Keratinocyte (primary cell): ENCODE measurements around the gene PARVA.

Source experiments
- EZH2 ChIP-seq: IDR thresholded peaks from one replicate; pipeline ENCODE4 v1.6.1; 2012; ENCODE audit warnings: inconsistent platforms, mild to moderate bottlenecking, low read length, moderate library complexity
- TF ChIP-seq, protein P1 (sequence below), 3 experiments: IDR thresholded peaks in 1 of 3; conservative IDR thresholded peaks in 1 of 3; optimal IDR thresholded peaks in 1 of 3; 2 replicates in 2 of 3; 3 replicates in 1 of 3; pipeline versions ENCODE3 to v1.5.1; 2011; ENCODE audit warnings: low read length in 3 of 3, mild to moderate bottlenecking in 3 of 3, moderate library complexity in 2 of 3, control low read depth in 1 of 3, inconsistent platforms in 1 of 3; ENCODE audit not compliant: insufficient read depth in 2 of 3; ENCODE audit errors: extremely low read depth in 1 of 3

DNA sequence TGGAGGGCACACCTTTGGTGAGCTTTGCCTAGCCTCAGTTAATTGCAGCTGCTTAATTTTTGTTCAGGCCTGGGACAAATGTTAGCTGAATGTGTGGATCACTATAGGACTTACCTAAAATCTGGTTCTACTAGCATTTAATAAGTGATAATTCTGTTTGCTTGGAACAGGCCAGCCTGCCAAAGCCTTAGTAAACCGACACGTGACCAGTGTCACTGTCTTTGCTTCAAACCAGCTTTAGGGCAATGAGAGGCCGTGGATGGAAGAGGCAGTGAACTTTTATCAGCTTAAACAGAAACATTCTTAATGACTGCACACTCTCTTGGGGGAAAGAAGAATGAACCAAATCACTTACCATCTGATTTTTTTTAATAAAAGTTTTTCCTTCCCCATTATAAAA lies 10.8 kb downstream of the PARVA start:
- TF ChIP-seq, protein P1, sequence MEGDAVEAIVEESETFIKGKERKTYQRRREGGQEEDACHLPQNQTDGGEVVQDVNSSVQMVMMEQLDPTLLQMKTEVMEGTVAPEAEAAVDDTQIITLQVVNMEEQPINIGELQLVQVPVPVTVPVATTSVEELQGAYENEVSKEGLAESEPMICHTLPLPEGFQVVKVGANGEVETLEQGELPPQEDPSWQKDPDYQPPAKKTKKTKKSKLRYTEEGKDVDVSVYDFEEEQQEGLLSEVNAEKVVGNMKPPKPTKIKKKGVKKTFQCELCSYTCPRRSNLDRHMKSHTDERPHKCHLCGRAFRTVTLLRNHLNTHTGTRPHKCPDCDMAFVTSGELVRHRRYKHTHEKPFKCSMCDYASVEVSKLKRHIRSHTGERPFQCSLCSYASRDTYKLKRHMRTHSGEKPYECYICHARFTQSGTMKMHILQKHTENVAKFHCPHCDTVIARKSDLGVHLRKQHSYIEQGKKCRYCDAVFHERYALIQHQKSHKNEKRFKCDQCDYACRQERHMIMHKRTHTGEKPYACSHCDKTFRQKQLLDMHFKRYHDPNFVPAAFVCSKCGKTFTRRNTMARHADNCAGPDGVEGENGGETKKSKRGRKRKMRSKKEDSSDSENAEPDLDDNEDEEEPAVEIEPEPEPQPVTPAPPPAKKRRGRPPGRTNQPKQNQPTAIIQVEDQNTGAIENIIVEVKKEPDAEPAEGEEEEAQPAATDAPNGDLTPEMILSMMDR (optimal IDR thresholded peaks at IDR 0.05 in 1 of 3, IDR thresholded peaks at IDR 0.05 in 1 of 3, conservative IDR thresholded peaks at IDR 0.05 in 1 of 3; ENCODE audit: extremely low read depth in 1 of 3, insufficient read depth in 2 of 3, low read length in 3 of 3): no peak
- no peak for TF ChIP-seq EZH2
